Naive B cell (primary cell): ENCODE data around the gene ACAN. TPM values are rescaled to one million over a fixed set of nuclear protein-coding genes. Genes with fewer than 3 reads are reported as not detected.

Experiments used
- ATAC-seq, 2 donors: fragments of 150-1000 bp; cut with Tn5 transposase; 2 replicates each; pipeline ENCODE4 v1.10.0; 2021; ENCODE audit warnings: low read depth in 2 of 2, mild to moderate bottlenecking in 2 of 2, moderate library complexity in 2 of 2
- DNase-seq: peaks from one replicate; pipeline ENCODE4 v3.0.0; 2022
- H3K27ac Mint-ChIP-seq, 6 donors: one replicate each; pipeline ENCODE4 v1.8.0; 2020 to 2022; ENCODE audit warnings: mild to moderate bottlenecking in 6 of 6, mixed read lengths in 6 of 6, moderate library complexity in 5 of 6, inconsistent platforms in 2 of 6
- H3K27me3 Mint-ChIP-seq, 3 donors: one replicate each; pipeline ENCODE4 v1.8.0; 2021 to 2022; ENCODE audit warnings: mixed read lengths in 3 of 3, mild to moderate bottlenecking in 1 of 3
- H3K36me3 Mint-ChIP-seq, 2 donors: one replicate each; pipeline ENCODE4 v1.8.0; 2020 to 2022; ENCODE audit warnings: mixed read lengths in 2 of 2, inconsistent platforms in 1 of 2, mild to moderate bottlenecking in 1 of 2
- H3K4me1 Mint-ChIP-seq, 3 donors: one replicate each; pipeline ENCODE4 v1.8.0; 2020 to 2022; ENCODE audit warnings: mixed read lengths in 3 of 3, inconsistent platforms in 1 of 3, mild to moderate bottlenecking in 1 of 3, moderate library complexity in 1 of 3
- H3K4me3 Mint-ChIP-seq, 8 donors: one replicate each; pipeline ENCODE4 v1.8.0; 2020 to 2022; ENCODE audit warnings: mild to moderate bottlenecking in 8 of 8, mixed read lengths in 8 of 8, moderate library complexity in 8 of 8, inconsistent platforms in 2 of 8
- H3K9me3 Mint-ChIP-seq, 7 donors: one replicate each; pipeline ENCODE4 v1.8.0; 2020 to 2022; ENCODE audit warnings: mixed read lengths in 7 of 7, mild to moderate bottlenecking in 5 of 7, inconsistent platforms in 2 of 7, moderate library complexity in 1 of 7
- polyA plus RNA-seq, 6 donors: library from polyadenylated mRNA; unstranded; fragments of 300-500 nt; fragmentation: Illumina TruSeq; gene quantifications; one replicate each; pipeline ENCODE4 v1.2.3, GENCODE V29; 2021; ENCODE audit warnings: low read depth in 6 of 6

ACAN gene
- polyA plus RNA-seq, 6 donors from 2014 or later, result 0.17 TPM; not detected in 5

DNA sequence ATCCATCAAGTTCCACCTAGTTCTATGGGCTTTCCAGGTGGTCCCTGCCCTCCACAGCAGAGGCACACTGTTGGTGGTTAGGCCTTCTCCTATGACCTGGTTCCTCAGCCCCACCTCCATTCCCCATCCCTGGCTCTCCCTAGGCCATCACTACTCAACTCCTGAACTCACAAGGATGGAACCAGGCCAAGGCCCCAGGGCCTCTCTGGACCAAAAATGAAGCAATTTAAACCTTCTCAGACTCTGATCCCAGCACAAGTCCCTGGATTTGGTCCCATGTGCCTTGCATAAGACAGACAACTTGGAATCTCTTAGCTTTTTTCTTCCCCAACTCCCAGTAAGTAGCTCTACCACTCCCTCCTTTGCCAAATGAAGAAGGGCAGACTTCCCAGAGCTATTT lies 14.4 kb upstream of the ACAN start:
- Mint-ChIP-seq H3K27ac (peak overlapping the region in 1 of 6 donors; percentile 73), H3K4me3 (no peak overlapping the region), H3K36me3 (peaks cover 0 to 14% of the 10 kb centered on the region in 2 donors), H3K9me3 (peaks cover 0 to 5% (median 0%) of the 10 kb centered on the region in 7 donors), H3K27me3 (peaks cover 23 to 43% (median 24%) of the 10 kb centered on the region in 3 donors), H3K4me1 (peaks cover 0 to 2% (median 0%) of the 10 kb centered on the region in 3 donors)
- DNase-seq (no peak), ATAC-seq (no peak)

DNA sequence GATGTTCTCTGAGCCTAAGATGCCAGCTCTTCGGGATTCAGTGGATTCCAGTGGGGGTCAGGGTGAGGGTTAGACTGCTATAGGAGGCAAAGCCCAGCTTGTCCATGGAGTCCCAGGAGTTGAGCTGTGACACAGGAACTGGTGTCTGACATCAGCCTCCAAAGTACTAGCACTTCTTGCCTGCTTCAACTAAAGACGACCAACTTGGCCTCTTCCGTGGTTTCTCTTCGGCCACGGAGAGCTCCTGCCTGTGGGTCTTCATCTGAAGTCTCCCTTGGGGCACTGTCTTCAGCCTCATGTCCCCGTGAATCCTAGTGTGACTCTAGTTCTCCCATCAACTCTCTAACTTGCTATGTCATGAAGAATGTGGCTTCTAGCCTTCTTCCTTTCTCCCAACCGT lies 12.8 kb upstream of the ACAN start:
- Mint-ChIP-seq H3K9me3 (peaks cover 0 to 5% (median 1%) of the 10 kb centered on the region in 7 donors), H3K36me3 (peaks cover 0 to 22% of the 10 kb centered on the region in 2 donors), H3K27me3 (peaks cover 35 to 60% (median 40%) of the 10 kb centered on the region in 3 donors), H3K4me3 (no peak overlapping the region), H3K27ac (no peak overlapping the region), H3K4me1 (peaks cover 0 to 3% (median 2%) of the 10 kb centered on the region in 3 donors)
- ATAC-seq, result no peak
- DNase-seq, result no peak

DNA sequence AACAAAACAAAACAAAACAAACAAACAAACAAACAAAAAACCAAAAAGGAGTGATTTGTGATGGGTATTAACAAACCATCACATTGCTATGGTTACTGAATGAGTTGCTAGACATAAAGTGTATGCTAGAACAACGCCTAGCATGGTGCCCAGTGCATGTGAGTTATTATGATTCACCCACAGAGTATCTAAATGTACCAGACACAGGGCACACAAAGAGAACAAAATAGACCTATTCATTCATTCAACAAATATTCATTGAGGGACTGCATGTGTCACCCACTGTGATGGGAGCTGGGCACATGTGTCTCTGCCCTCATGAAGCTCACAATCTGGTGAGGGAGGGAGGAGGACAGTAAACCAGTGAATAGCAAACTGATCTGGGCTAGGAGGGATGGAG lies 11.6 kb upstream of the ACAN start:
- DNase-seq, result no peak
- Mint-ChIP-seq H3K4me1 (peaks cover 0 to 3% (median 2%) of the 10 kb centered on the region in 3 donors), H3K27me3 (peaks cover 42 to 71% (median 50%) of the 10 kb centered on the region in 3 donors), H3K27ac (no peak overlapping the region), H3K36me3 (peaks cover 0 to 22% of the 10 kb centered on the region in 2 donors), H3K9me3 (peaks cover 0 to 5% (median 1%) of the 10 kb centered on the region in 7 donors), H3K4me3 (no peak overlapping the region)
- no peak for ATAC-seq

DNA sequence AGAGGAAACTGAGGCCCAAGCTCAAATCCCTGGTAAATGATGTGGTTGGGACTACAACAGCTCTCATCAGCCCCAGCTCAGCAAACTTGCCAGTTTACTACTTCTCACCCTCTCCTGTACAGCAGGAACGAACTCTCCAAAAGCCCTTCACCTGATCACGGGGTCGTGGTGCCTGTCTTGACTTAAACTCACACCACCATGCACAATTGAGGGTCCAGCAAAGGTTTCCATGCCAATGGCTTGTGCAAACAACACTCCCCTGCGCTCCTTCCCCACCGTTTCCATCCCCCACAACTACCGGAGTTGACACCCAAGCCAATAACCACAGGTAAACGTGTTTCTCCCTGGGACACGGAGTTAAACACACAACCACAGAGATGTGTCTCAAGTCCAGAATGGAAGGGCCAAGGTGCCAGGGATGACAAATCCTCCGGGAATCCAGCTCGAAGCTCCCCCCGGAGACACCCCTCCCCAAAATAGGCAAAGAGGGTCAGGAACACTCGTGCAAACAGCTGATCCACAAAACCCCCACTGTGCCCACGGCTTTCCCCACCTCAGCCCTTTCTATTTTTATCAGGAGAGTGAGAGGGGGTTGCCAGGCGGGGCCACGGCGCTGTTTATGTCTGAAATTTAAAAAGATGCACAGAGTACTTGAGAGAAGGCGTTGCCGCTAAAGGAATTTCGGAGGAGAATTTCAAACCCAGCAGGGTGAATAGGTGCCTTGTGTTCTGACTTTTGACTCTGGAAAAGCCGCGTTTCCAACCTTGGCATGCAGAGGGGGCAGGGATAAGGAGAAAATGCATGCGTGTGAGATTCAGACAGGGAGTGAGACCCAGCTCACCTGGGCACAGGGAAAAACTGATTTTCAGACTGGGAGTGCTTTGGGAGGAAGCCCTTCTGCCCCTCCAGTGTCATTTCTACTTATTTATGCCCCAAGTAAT lies 10.6 kb upstream of the ACAN start:
- DNase-seq, result no peak
- ATAC-seq, result no peak
- H3K27me3 Mint-ChIP-seq, result peaks cover 51 to 74% (median 60%) of the 10 kb centered on the region in 3 donors
- H3K4me1 Mint-ChIP-seq, result peaks cover 0 to 3% (median 2%) of the 10 kb centered on the region in 3 donors
- peaks cover 0 to 2% (median 0%) of the 10 kb centered on the region in 7 donors for H3K9me3 Mint-ChIP-seq
- H3K36me3 Mint-ChIP-seq, result peaks cover 0 to 15% of the 10 kb centered on the region in 2 donors
- H3K27ac Mint-ChIP-seq, result peak overlapping the region in 3 of 6 donors; percentile 48 to 58 (median 50)
- no peak overlapping the region for H3K4me3 Mint-ChIP-seq

DNA sequence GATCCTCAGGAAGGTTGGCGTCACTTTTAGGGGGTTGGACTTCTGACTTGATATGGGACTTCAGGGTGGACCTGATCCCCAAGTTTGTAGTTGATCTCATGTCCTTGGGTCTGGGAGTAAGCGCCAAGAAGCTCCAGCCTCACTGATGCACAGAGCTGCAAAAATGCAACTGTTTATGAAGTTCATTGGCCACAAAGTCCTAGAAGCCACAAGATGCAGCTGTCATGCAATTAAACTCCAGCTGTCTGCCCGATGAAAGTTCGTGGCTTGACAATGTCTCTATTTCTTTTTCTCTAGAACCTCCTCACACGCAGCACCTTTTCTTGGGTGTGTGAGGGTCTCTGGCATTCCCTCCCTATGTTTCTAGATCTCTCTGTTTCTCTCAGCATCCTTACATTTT lies 9.2 kb upstream of the ACAN start:
- no peak for ATAC-seq
- Mint-ChIP-seq H3K27ac (no peak overlapping the region), H3K27me3 (peaks cover 63 to 85% (median 74%) of the 10 kb centered on the region in 3 donors), H3K4me3 (no peak overlapping the region), H3K9me3 (peaks cover 0 to 2% (median 0%) of the 10 kb centered on the region in 7 donors), H3K4me1 (peaks cover 0 to 3% (median 2%) of the 10 kb centered on the region in 3 donors), H3K36me3 (peaks cover 0 to 15% of the 10 kb centered on the region in 2 donors)
- DNase-seq, result no peak

DNA sequence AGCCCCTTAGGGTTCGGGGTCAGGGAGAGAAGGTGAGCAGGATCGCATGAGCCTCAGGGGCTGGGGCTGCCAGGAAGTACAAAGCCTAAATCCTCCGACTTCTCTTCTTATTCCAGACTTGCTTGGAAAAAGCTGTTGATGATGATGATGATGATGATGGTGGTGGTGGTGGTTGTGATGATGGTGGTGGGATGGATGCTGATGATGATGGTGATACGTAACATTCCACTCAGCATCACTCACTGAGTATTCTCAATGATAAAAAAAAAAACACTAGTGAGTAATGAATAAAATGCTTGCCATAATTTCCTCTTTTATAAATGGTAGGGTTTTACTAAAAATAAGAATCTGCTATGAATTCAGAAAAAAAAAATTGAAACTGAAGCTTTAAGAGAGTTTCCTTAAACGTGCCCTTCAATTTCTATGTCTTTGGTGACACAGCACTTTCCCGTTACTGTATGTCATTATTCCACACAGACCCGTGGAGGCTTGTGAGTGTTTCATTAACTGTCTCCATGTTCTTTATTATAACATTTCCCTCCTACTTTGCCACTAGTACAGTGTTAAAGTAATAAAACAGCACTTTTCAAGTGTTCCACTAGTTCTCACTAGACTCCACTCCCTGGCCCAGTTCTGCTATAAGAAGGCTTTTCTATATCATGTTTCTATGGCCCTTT lies 5.4 kb upstream of the ACAN start:
- H3K27me3 Mint-ChIP-seq, result peaks cover 78 to 97% (median 89%) of the 10 kb centered on the region in 3 donors
- ATAC-seq (no peak), DNase-seq (no peak)
- H3K36me3 Mint-ChIP-seq, result peaks cover 0 to 8% of the 10 kb centered on the region in 2 donors
- no peak overlapping the region for H3K4me3 Mint-ChIP-seq
- H3K9me3 Mint-ChIP-seq, result peaks cover 0 to 4% (median 0%) of the 10 kb centered on the region in 7 donors
- peaks cover 5 to 7% (median 7%) of the 10 kb centered on the region in 3 donors for H3K4me1 Mint-ChIP-seq
- H3K27ac Mint-ChIP-seq, result no peak overlapping the region

DNA sequence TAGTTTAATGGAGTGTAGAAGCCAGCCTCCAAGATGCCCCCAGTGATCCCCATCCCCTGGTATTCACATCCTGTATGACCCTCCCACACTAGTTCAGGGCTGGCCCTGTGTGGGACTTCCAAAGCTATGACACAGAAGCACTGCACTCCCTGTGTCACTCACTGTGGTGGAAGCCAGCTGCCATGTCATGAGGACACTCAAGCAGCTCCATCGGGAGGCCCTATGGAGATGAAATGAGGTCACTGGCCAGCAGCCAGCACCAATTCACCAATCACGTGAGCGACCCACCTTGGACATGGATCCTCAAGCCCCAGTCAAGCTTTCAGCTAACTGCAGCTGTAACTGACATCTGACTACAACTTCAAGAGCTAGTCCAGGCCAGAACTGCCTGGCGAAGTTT lies 3.9 kb upstream of the ACAN start:
- no peak for DNase-seq
- no peak overlapping the region for H3K4me3 Mint-ChIP-seq
- H3K27ac Mint-ChIP-seq, result no peak overlapping the region
- H3K4me1 Mint-ChIP-seq, result peaks cover 13 to 15% (median 15%) of the 10 kb centered on the region in 3 donors
- H3K9me3 Mint-ChIP-seq, result peaks cover 0 to 4% (median 0%) of the 10 kb centered on the region in 7 donors
- ATAC-seq, result no peak
- H3K27me3 Mint-ChIP-seq, result peaks cover 71 to 93% (median 87%) of the 10 kb centered on the region in 3 donors
- H3K36me3 Mint-ChIP-seq, result peaks cover 0 to 8% of the 10 kb centered on the region in 2 donors

DNA sequence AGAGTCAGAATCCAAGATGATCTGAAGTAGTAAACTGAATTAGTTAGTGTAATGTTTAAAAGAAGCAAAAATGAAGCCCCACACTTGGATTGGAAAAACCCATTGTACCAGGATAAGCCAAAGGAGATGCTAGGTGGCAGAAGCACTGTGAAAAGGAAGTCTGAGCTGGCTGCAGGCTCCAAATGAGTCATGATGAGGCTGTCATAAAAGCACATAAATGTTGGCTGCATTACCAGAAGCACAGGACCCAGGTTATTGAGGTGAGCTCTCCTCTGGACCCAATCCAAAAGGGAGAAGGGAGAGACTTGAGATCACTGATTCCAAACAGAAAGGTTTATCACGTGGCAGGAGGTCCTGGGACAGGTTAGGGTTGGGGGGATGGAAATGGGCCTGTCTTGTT lies 3.2 kb upstream of the ACAN start:
- H3K27ac Mint-ChIP-seq, result no peak overlapping the region
- peaks cover 17 to 20% (median 20%) of the 10 kb centered on the region in 3 donors for H3K4me1 Mint-ChIP-seq
- ATAC-seq (no peak), DNase-seq (no peak)
- H3K9me3 Mint-ChIP-seq, result peaks cover 0 to 2% (median 0%) of the 10 kb centered on the region in 7 donors
- no peak overlapping the region for H3K4me3 Mint-ChIP-seq
- H3K27me3 Mint-ChIP-seq, result peaks cover 74 to 93% (median 87%) of the 10 kb centered on the region in 3 donors
- peaks cover 0 to 3% of the 10 kb centered on the region in 2 donors for H3K36me3 Mint-ChIP-seq

DNA sequence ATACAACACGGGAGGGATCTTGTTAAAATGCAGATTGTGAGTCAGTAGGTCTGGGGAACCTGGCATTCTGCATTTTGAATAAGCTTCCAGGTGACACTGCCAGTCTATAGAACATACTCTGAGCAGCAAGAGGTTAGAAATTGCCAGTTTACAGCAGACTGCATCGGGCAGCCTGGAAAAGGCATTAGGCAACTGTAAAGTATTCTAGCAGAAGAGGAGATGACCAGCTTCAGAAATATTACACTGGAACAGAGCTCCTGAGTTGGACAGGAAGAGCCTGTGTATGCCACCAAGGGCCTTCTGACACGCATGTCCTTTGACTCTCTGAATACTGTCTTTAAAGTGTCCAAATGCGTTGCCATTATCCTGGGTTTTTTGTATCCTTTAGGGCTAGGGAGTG lies 2.5 kb upstream of the ACAN start:
- Mint-ChIP-seq H3K9me3 (peaks cover 0 to 2% (median 0%) of the 10 kb centered on the region in 7 donors), H3K4me3 (no peak overlapping the region), H3K27me3 (peaks cover 72 to 93% (median 89%) of the 10 kb centered on the region in 3 donors), H3K36me3 (no peaks in the 10 kb centered on the region), H3K4me1 (peaks cover 20 to 24% (median 23%) of the 10 kb centered on the region in 3 donors), H3K27ac (no peak overlapping the region)
- no peak for DNase-seq
- ATAC-seq, result no peak

DNA sequence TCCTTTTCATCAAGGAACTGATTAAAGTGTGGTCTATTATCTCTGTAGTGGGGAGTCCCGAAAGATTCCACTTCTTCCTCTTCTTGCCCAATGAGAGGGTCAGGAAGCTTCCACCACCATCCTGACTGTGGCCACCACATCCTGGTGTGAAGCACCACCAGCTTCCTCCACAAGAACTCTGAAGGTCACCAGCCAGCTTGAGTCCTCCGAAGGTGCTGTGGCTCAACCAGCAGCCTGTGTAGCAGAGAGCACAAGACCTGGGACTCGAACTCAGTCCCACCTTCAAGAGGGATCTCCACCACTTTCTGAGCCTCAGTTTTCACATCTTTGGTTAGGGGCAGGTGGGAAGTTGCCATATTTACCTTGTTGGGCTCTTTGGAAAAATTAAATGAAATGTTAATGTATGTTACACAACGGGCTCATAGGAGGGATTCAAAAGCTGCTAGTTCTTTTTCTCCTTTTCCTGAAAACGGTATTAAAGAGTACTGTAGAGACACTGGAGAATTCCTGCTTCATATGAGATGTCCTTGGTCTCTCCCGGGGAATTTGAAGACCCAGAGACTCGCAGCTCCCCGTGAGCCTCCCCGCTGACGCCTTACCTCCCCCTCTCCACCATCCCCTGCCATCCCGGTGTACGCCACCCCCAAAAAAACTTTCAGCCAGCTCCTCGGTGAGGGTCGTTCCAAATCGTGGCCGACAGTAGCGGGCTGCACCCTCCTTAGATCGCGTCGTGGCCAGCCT lies 816 bp upstream of the ACAN start:
- H3K27ac Mint-ChIP-seq, result peak overlapping the region in 2 of 6 donors; percentile 25 to 57
- H3K4me3 Mint-ChIP-seq, result peak overlapping the region; percentile 53 to 96 (median 90)

DNA sequence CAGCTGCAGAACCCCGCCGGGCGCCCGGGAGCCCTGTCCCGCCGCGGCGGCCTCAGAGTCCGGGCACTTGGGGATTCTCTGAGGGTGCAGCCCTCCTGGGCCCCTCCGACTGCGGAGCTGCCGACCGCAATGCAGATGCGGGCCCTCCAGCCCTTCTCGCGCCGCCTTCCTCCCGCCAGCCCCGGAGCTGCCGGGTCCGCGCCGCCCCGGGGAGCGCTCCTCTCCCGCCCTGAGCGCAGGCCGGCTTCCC lies 320 bp upstream of the ACAN start:
- H3K36me3 Mint-ChIP-seq, result no peaks in the 10 kb centered on the region
- ATAC-seq, result peak in 1 of 2 donors; percentile 43
- peak overlapping the region; percentile 53 to 96 (median 90) for H3K4me3 Mint-ChIP-seq
- H3K9me3 Mint-ChIP-seq, result peaks cover 0 to 2% (median 0%) of the 10 kb centered on the region in 7 donors
- H3K4me1 Mint-ChIP-seq, result peaks cover 20 to 24% (median 23%) of the 10 kb centered on the region in 3 donors
- DNase-seq, result no peak
- no peak overlapping the region for H3K27ac Mint-ChIP-seq
- peaks cover 62 to 94% (median 85%) of the 10 kb centered on the region in 3 donors for H3K27me3 Mint-ChIP-seq

More for the DNA sequence above, 816 bp upstream of the ACAN start:
- Mint-ChIP-seq H3K27me3 (peaks cover 60 to 94% (median 85%) of the 10 kb centered on the region in 3 donors), H3K9me3 (peaks cover 0 to 2% (median 0%) of the 10 kb centered on the region in 7 donors), H3K36me3 (no peaks in the 10 kb centered on the region), H3K4me1 (peaks cover 20 to 24% (median 23%) of the 10 kb centered on the region in 3 donors)
- DNase-seq (no peak), ATAC-seq (peak in 1 of 2 donors; percentile 21)

DNA sequence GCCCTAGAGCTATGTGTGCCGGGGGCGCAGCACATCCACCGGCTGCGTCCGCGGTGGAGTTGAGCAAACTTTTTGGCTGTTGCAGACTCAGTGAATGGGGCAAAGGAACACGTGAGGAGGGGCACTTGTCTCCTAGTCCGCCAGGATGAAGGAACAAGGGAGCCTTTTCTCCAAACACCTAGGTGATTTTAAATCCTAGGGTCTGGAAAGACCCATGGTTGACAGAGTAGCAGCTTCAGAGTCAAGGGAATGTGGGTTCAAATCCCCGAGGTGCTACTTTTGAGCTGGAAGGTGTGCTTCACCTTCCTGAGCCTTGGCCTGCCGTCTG lies 648 bp downstream of the ACAN start:
- H3K27ac Mint-ChIP-seq, result no peak overlapping the region
- peaks cover 58 to 94% (median 85%) of the 10 kb centered on the region in 3 donors for H3K27me3 Mint-ChIP-seq
- no peak for ATAC-seq
- H3K36me3 Mint-ChIP-seq, result no peaks in the 10 kb centered on the region
- peaks cover 20 to 24% (median 23%) of the 10 kb centered on the region in 3 donors for H3K4me1 Mint-ChIP-seq
- no peak for DNase-seq
- peaks cover 0 to 2% (median 0%) of the 10 kb centered on the region in 7 donors for H3K9me3 Mint-ChIP-seq
- peak overlapping the region; percentile 18 to 90 (median 64) for H3K4me3 Mint-ChIP-seq

DNA sequence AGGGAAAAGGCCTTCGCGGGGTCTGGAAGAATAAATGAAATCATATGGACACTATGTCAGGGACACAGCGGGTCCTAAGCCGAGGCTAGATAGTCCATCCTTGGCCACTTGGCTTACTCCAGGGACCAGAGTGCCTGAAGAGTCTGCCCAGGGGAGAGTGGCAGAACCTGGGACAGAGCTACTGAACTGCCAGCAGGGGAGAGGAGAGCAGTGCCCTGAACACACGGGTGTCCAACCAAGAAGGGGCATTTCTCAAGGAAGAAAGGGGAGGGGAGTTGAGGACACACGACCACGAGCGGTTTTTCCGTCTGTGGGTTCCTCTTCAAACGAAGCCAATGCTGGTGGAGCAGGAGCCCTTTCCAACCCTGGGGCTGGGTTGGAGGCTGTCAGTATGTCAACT lies 1.0 kb downstream of the ACAN start:
- DNase-seq, result no peak
- Mint-ChIP-seq H3K9me3 (peaks cover 0 to 2% (median 0%) of the 10 kb centered on the region in 7 donors), H3K27me3 (peaks cover 57 to 91% (median 84%) of the 10 kb centered on the region in 3 donors), H3K4me1 (peaks cover 20 to 24% (median 23%) of the 10 kb centered on the region in 3 donors), H3K27ac (no peak overlapping the region), H3K36me3 (no peaks in the 10 kb centered on the region), H3K4me3 (peak overlapping the region in 6 of 8 donors; percentile 18 to 90 (median 68))
- no peak for ATAC-seq
